Measurements from ENCODE around the gene CAMK1.

CAMK1 gene

GRCh38 chr3:9810433-9810770 is 40.7 kb upstream of the CAMK1 start:
- peak overlapping the region; percentile 89 for H3K27ac ChIP-seq
- TF ChIP-seq ZFX (IDR thresholded peaks at IDR 0.05; ENCODE audit: borderline replicate concordance), result no peak
- no peak for TF ChIP-seq CTCF (IDR thresholded peaks at IDR 0.05)

- TF ChIP-seq CTCF (IDR thresholded peaks at IDR 0.05) (no peak), ZFX (IDR thresholded peaks at IDR 0.05; ENCODE audit: borderline replicate concordance) (no peak)
- H3K27ac ChIP-seq, result peak within 1 kb of the TSS; percentile 89
Observed at GRCh38 chr3:9809615-9810432, 40.1 kb upstream of the CAMK1 start, which contains the start of gene TTLL3. TTLL3 (plus strand) TSS chr3:9810262; CDS start chr3:9810662, 400 bp downstream.

- no peak for TF ChIP-seq ZFX (IDR thresholded peaks at IDR 0.05; ENCODE audit: borderline replicate concordance)
- TF ChIP-seq CTCF (IDR thresholded peaks at IDR 0.05), result no peak
- peak overlapping the region; percentile 89 for H3K27ac ChIP-seq
Observed at GRCh38 chr3:9809239-9809614, 39.5 kb upstream of the CAMK1 start.

- TF ChIP-seq CTCF (IDR thresholded peaks at IDR 0.05) (peak; percentile 53), ZFX (IDR thresholded peaks at IDR 0.05; ENCODE audit: borderline replicate concordance) (no peak)
- peak overlapping the region; percentile 89 for H3K27ac ChIP-seq
Observed at GRCh38 chr3:9808345-9809037, 38.7 kb upstream of the CAMK1 start.

GRCh38 chr3:9807981-9808344 is 38.2 kb upstream of the CAMK1 start:
- no peak for TF ChIP-seq ZFX (IDR thresholded peaks at IDR 0.05; ENCODE audit: borderline replicate concordance)
- TF ChIP-seq CTCF (IDR thresholded peaks at IDR 0.05), result no peak
- peak overlapping the region; percentile 89 for H3K27ac ChIP-seq

GRCh38 chr3:9806688-9807589 is 37.2 kb upstream of the CAMK1 start:
- TF ChIP-seq ZFX (IDR thresholded peaks at IDR 0.05; ENCODE audit: borderline replicate concordance) (no peak), CTCF (IDR thresholded peaks at IDR 0.05) (no peak)

More at GRCh38 chr3:9806688-9807589, 37.2 kb upstream of the CAMK1 start:
- peak overlapping the region; percentile 89 for H3K27ac ChIP-seq

Measured in 22Rv1 (cell line).